Smooth muscle cell (in vitro differentiated cells): ENCODE data around the gene PARL. TPM values are rescaled to one million over a fixed set of nuclear protein-coding genes. Genes with fewer than 3 reads are reported as not detected.

Experiments used
- DNase-seq: peaks from one replicate; lab custom pipeline; 2025; ENCODE audit not compliant: unreplicated experiment; lab: John Stamatoyannopoulos, UW
- H2AFZ ChIP-seq: fragments of 200-600 bp; sonication (generic); 2 replicates; pipeline ENCODE4 v1.6.0; 2016; ENCODE audit warnings: antibody characterized with exemption, low read depth, mild to moderate bottlenecking
- H3F3A ChIP-seq: fragments of 200-600 bp; sonication (generic); 2 replicates; pipeline ENCODE4 v1.6.0; 2017; ENCODE audit warnings: antibody characterized with exemption, low read depth
- H3K27ac ChIP-seq: fragments of 200-600 bp; sonication (generic); 2 replicates; pipeline ENCODE4 v1.5.1; 2016; ENCODE audit warnings: low read depth, mild to moderate bottlenecking
- H3K27me3 ChIP-seq: fragments of 200-600 bp; sonication (generic); 2 replicates; pipeline ENCODE4 v1.6.1; 2016; ENCODE audit warnings: low read depth, mild to moderate bottlenecking
- H3K36me3 ChIP-seq: fragments of 200-600 bp; sonication (generic); 2 replicates; pipeline ENCODE4 v1.5.1; 2016; ENCODE audit warnings: low read depth
- H3K4me1 ChIP-seq: fragments of 200-600 bp; sonication (generic); 2 replicates; pipeline ENCODE4 v1.5.1; 2016; ENCODE audit warnings: low read depth
- H3K4me2 ChIP-seq: fragments of 200-600 bp; sonication (generic); 2 replicates; pipeline ENCODE4 v1.6.0; 2016; ENCODE audit warnings: mild to moderate bottlenecking
- H3K4me3 ChIP-seq: fragments of 200-600 bp; sonication (generic); 2 replicates; pipeline ENCODE4 v1.5.1; 2016; ENCODE audit warnings: mild to moderate bottlenecking
- H3K79me2 ChIP-seq: fragments of 200-600 bp; sonication (generic); 2 replicates; pipeline ENCODE4 v1.6.0; 2016; ENCODE audit warnings: low read depth, mild to moderate bottlenecking
- H3K9ac ChIP-seq: fragments of 200-600 bp; sonication (generic); 2 replicates; pipeline ENCODE4 v1.6.0; 2016; ENCODE audit warnings: low read depth
- H3K9me3 ChIP-seq: fragments of 200-600 bp; sonication (generic); replicated peaks from 2 replicates; pipeline ENCODE4 v1.5.1; 2016; ENCODE audit warnings: low read depth
- H4K20me1 ChIP-seq: fragments of 200-600 bp; sonication (generic); 2 replicates; pipeline ENCODE4 v1.6.0; 2016; ENCODE audit warnings: low read depth
- WGBS: methylation state at CpG from one replicate; pipeline ENCODE4 v1.1.7; 2016; ENCODE audit warnings: low lambda C conversion rate; 5-methylcytosine and 5-hydroxymethylcytosine counted together
- polyA plus RNA-seq: library from polyadenylated mRNA; unstranded; fragments of >200 nt; fragmentation: Nextera tagmentation; extraction: Ambion mirVana; gene quantifications from 2 replicates; pipeline ENCODE4 v1.2.1, GENCODE V29; 2016
- total RNA-seq: library from RNA; depleted of rRNA; stranded (reverse); fragments of >200 nt; gene quantifications from 2 replicates; pipeline ENCODE4 v1.2.3, GENCODE V29; 2014
- TF ChIP-seq, protein P1 (sequence below): fragments of 200-600 bp; sonication (generic); IDR thresholded peaks from 2 replicates; pipeline ENCODE4 v1.5.1; 2017; ENCODE audit warnings: borderline replicate concordance, mild to moderate bottlenecking, antibody characterized with exemption; ENCODE audit not compliant: insufficient read depth, poor library complexity, severe bottlenecking

The PARL gene
- total and polyA plus RNA-seq, 2 experiments from 2014 or later, result 53.7 to 79.3 TPM

DNA sequence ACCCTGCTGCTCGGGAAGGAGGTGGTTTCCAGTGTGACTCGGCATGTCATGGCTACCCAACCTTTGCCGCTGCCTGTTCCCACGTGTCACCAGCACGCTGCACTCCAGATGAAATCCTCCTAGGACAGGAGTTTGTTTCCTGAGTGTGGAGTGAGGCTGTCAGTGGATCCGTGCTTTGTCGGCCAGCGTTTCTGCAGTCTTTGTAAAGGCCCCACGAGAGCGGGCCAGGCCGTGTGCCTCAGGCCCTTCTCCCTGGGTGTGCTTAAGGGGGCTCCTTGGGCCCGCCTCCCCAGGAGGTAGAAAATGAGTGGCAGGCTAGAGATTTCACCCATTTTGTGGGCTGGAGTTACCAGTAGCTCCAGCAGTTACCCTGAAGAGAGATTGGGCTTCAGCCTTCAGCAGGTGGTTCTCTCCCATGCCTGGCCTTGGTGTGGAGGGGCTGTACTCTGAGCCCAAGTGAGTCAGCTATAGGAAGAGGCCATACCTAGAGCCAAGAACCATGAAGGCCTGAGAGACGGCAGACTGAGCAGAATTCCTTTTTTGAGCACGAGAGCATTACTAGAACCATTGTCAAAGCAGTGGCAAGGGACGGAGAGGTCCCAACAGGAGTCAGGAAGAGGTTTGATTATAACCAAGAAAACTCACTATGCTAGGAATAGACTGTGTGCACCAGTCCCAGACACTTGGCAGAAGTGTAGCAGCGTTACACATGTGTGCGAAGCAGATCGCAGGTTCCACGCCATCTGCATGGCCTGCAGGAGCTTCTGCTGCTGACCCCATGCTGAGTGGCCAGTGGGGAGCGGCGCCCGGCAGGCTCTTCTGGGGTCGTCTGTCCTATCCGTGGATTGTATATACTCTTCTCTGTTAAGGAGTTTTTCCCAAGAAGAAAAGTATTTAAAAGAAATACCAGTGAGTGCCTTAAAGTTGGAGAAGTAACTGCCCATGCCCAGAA, 73.8 kb downstream of the PARL start:
- Histone ChIP-seq H3K9ac (no peak overlapping the region), H3F3A (peaks cover 6% of the 10 kb centered on the region), H3K4me2 (no peak overlapping the region), H3K4me1 (no peaks in the 10 kb centered on the region), H3K36me3 (peaks cover 15% of the 10 kb centered on the region), H3K79me2 (no peaks in the 10 kb centered on the region), H3K4me3 (no peak overlapping the region), H3K27me3 (no peaks in the 10 kb centered on the region), H2AFZ (no peak overlapping the region), H4K20me1 (no peaks in the 10 kb centered on the region), H3K27ac (no peak overlapping the region), H3K9me3 (no peaks in the 10 kb centered on the region)
- TF ChIP-seq, protein P1, sequence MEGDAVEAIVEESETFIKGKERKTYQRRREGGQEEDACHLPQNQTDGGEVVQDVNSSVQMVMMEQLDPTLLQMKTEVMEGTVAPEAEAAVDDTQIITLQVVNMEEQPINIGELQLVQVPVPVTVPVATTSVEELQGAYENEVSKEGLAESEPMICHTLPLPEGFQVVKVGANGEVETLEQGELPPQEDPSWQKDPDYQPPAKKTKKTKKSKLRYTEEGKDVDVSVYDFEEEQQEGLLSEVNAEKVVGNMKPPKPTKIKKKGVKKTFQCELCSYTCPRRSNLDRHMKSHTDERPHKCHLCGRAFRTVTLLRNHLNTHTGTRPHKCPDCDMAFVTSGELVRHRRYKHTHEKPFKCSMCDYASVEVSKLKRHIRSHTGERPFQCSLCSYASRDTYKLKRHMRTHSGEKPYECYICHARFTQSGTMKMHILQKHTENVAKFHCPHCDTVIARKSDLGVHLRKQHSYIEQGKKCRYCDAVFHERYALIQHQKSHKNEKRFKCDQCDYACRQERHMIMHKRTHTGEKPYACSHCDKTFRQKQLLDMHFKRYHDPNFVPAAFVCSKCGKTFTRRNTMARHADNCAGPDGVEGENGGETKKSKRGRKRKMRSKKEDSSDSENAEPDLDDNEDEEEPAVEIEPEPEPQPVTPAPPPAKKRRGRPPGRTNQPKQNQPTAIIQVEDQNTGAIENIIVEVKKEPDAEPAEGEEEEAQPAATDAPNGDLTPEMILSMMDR, result no peak
- 91% methylated on average over 24 of the region's 24 CpGs for WGBS
- DNase-seq, result no peak

DNA sequence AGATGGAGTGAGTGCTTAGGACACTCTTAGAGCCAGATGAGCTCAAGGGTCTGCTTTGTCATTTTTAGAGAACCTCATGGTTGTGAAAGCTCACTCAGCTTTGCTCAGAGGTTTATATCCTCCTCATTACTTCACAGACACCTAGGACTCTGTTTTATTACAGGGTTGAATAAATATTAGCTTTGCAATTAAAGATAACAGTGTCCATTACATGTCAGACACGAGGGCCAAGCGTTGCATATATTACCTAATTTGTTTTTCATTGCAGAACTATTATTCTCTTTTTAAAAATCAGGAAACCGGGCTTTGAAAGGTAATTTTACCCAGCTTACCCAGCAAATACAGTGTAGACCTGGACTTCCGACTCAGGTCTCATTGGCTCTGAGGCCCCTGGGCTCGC, 75.4 kb downstream of the PARL start:
- H3K27ac ChIP-seq, result no peak overlapping the region
- H3K4me1 ChIP-seq, result no peaks in the 10 kb centered on the region
- 96% methylated on average over 5 of the region's 5 CpGs for WGBS
- H3K9me3 ChIP-seq, result no peaks in the 10 kb centered on the region
- no peaks in the 10 kb centered on the region for H3K79me2 ChIP-seq
- H3K9ac ChIP-seq, result no peak overlapping the region
- no peak for DNase-seq
- TF ChIP-seq, protein P1, result no peak
- H4K20me1 ChIP-seq, result no peaks in the 10 kb centered on the region
- H3K4me2 ChIP-seq, result no peak overlapping the region
- H2AFZ ChIP-seq, result no peak overlapping the region
- peaks cover 15% of the 10 kb centered on the region for H3K36me3 ChIP-seq
- H3K27me3 ChIP-seq, result no peaks in the 10 kb centered on the region
- no peak overlapping the region for H3K4me3 ChIP-seq
- peaks cover 6% of the 10 kb centered on the region for H3F3A ChIP-seq

DNA sequence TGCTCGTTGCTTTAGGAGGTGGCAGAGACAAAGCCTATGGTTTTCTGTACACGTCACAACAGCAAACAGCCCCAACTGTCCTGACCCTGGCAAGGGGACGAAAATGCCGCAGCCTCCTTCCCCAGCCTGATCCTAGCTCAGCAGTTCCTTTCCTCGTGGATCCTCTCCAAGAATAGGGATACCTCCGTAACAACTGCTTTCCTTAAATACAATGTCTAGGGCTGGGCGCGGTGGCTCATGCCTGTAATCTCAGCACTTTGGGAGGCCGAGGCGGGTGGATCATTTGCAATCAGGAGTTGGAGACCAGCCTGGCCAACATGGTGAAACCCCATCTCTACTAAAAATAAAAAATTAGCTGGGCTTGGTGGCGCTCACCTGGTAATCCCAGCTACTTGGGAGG, 76.3 kb downstream of the PARL start:
- H3K9me3 ChIP-seq, result no peaks in the 10 kb centered on the region
- H3F3A ChIP-seq, result peaks cover 6% of the 10 kb centered on the region
- H2AFZ ChIP-seq, result no peak overlapping the region
- H3K27ac ChIP-seq, result no peak overlapping the region
- H3K4me2 ChIP-seq, result no peak overlapping the region
- WGBS, result 98% methylated on average over 11 of the region's 11 CpGs
- H3K4me1 ChIP-seq, result no peaks in the 10 kb centered on the region
- H3K36me3 ChIP-seq, result peaks cover 15% of the 10 kb centered on the region
- DNase-seq, result no peak
- no peaks in the 10 kb centered on the region for H3K27me3 ChIP-seq
- no peaks in the 10 kb centered on the region for H4K20me1 ChIP-seq
- no peak overlapping the region for H3K4me3 ChIP-seq
- no peaks in the 10 kb centered on the region for H3K79me2 ChIP-seq
- no peak overlapping the region for H3K9ac ChIP-seq
- TF ChIP-seq, protein P1, result no peak
